Neural crest cell (in vitro differentiated cells): ENCODE results near the gene BCR. TPM values are rescaled to one million over a fixed set of nuclear protein-coding genes. Genes with fewer than 3 reads are reported as not detected.

Experiments
- DNase-seq: peaks from one replicate; pipeline ENCODE4 v3.0.0; 2021; ENCODE audit warnings: low read depth, mixed read lengths, low spot score
- H3K27ac Mint-ChIP-seq: one replicate; pipeline ENCODE4 v1.8.0; 2021; ENCODE audit warnings: mild to moderate bottlenecking, mixed read lengths; ENCODE audit not compliant: unreplicated experiment
- H3K27me3 Mint-ChIP-seq: 2 replicates; pipeline ENCODE4 v1.8.0; 2021; ENCODE audit warnings: low read depth, mild to moderate bottlenecking, mixed read lengths
- H3K36me3 Mint-ChIP-seq: 2 replicates; pipeline ENCODE4 v1.8.0; 2021; ENCODE audit warnings: low read depth, mild to moderate bottlenecking, mixed read lengths
- H3K4me1 Mint-ChIP-seq: 2 replicates; pipeline ENCODE4 v1.8.0; 2021; ENCODE audit warnings: mixed read lengths
- H3K4me3 Mint-ChIP-seq: one replicate; pipeline ENCODE4 v1.8.0; 2021; ENCODE audit warnings: mild to moderate bottlenecking, mixed read lengths
- H3K9me3 Mint-ChIP-seq: 2 replicates; pipeline ENCODE4 v1.8.0; 2021; ENCODE audit warnings: mixed read lengths
- total RNA-seq: library from RNA; stranded (reverse); gene quantifications from 2 replicates; pipeline ENCODE4 v1.2.1, GENCODE V29; 2021
- TF ChIP-seq, protein P1 (sequence below): fragments of 200-600 bp; sonication (generic); conservative IDR thresholded peaks from 2 replicates; pipeline ENCODE4 v1.5.0; 2021; ENCODE audit warnings: antibody characterized with exemption, mild to moderate bottlenecking

BCR gene
- total RNA-seq, 1 donor from 2014 or later, result 54.2 TPM

DNA sequence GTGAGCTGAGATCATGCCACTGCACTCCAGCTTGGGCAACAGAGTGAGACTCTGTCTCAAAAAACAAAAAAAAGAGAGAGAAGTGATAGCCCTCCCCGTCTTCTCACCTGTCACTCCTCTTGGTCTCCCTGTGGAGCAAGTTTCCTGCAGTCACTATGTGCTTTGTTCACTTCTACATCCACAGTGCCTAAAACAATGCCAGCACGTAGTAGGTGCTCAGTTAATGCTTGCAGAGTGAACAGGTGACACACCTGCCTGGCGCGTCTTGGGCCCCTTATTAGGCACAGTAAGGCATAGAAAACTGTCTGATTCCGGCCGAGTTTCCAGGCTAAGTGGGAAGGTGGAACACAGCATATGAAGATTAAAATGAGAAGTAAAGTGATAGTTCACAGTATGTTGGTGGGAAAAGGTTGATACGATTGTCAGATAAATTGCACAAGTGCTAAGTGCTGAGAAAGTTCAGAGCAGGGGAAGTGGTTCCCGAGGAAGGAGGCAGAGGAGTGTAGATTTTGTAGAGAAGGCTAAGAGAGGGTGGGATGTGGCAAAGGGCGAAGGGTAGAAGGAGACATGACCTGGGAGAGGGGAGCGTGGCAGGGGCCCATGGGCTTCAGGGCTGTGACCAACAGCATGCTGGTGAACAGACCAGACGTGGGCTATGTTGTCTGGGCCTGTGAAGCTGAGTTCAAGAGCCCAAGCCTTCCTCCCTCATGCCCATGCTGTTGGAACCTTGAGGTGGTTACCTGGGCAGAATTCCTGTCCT is 41.9 kb downstream of the BCR start:
- no peak overlapping the region for H3K4me3 Mint-ChIP-seq
- H3K4me1 Mint-ChIP-seq, result peaks cover 65% of the 10 kb centered on the region
- TF ChIP-seq, protein P1, sequence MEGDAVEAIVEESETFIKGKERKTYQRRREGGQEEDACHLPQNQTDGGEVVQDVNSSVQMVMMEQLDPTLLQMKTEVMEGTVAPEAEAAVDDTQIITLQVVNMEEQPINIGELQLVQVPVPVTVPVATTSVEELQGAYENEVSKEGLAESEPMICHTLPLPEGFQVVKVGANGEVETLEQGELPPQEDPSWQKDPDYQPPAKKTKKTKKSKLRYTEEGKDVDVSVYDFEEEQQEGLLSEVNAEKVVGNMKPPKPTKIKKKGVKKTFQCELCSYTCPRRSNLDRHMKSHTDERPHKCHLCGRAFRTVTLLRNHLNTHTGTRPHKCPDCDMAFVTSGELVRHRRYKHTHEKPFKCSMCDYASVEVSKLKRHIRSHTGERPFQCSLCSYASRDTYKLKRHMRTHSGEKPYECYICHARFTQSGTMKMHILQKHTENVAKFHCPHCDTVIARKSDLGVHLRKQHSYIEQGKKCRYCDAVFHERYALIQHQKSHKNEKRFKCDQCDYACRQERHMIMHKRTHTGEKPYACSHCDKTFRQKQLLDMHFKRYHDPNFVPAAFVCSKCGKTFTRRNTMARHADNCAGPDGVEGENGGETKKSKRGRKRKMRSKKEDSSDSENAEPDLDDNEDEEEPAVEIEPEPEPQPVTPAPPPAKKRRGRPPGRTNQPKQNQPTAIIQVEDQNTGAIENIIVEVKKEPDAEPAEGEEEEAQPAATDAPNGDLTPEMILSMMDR, result no peak
- peaks cover 1% of the 10 kb centered on the region for H3K36me3 Mint-ChIP-seq
- H3K27ac Mint-ChIP-seq, result peak overlapping the region; percentile 0
- no peaks in the 10 kb centered on the region for H3K27me3 Mint-ChIP-seq
- DNase-seq, result no peak
- peaks cover under 1% of the 10 kb centered on the region for H3K9me3 Mint-ChIP-seq

DNA sequence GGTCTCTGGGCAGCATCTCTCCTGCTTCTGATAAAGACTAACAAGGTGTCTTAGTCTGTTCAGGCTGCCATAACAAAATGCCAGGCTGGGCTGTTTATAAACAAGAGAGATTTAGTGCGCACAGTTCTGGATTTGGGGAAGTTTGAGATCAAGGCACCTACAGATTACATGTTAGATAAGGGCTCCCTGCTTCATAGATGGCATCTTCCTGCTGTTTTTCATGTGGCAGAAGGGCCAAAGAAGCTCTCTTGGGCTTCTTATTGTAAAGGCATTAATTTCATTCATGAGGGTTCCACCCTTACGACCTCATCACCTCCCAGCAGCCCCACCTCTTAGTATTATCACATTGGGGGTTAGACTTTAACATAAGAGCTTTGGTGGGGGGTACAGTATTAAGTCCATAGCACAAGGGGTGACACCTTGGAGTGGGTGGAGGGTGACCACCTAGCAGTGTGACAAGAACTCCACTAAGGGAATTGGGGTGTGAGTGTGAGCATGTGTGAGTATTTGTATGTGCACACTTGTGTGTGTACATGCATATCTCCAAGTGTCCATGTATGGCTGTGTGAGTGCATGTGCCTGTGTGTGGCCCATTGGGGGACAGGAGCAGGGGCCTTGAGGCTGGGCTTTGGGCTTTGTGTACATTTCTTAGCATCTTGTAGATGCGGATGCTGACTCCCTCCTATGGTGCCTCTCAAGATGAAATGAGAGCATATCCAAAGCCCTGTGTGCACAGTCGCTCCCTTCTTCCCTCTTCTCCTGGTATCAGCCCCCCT is 42.7 kb downstream of the BCR start:
- Mint-ChIP-seq H3K36me3 (peaks cover 3% of the 10 kb centered on the region), H3K4me3 (no peak overlapping the region), H3K27me3 (no peaks in the 10 kb centered on the region), H3K4me1 (peaks cover 64% of the 10 kb centered on the region), H3K27ac (no peak overlapping the region), H3K9me3 (peaks cover 3% of the 10 kb centered on the region)
- TF ChIP-seq, protein P1, result no peak
- DNase-seq, result no peak

DNA sequence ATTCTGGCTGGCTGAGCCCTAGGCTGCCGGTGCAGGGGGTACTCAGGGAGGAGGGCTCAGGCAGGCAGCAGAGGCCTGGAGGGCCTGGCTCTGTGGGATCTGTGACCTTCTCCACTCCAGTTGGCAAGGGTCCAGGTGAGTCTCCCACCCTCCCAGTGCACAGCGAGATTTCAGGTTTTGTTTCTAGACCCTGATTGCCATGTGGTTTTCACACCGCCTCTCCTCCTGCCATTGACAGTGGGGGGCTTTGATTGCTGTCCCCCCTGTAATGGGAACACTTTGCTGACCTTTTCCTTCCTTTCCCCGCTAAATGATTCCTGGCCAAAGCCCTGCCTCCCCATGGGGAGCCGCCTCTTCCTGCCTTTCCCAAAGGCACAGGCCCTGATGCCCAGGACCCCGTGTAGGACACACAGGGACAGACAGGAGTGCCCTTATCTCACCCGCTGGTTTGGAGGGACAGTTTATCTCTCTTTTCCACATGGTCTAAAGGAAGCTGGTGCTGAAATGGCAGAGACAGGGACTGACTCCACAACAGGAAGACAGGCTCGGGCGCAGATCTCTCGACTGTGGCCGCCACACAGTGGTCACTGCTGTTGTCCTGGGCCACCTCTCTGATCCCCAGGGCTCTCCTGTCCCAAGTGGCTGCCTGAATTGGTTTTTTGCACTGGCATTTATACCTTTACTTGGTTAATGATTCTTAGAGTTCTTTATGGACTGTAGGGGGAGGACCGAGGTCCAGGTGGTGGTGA is 43.4 kb downstream of the BCR start:
- TF ChIP-seq, protein P1, result no peak
- Mint-ChIP-seq H3K4me1 (peaks cover 56% of the 10 kb centered on the region), H3K4me3 (no peak overlapping the region), H3K9me3 (peaks cover 6% of the 10 kb centered on the region), H3K27me3 (no peaks in the 10 kb centered on the region), H3K27ac (no peak overlapping the region), H3K36me3 (peaks cover 8% of the 10 kb centered on the region)
- no peak for DNase-seq

DNA sequence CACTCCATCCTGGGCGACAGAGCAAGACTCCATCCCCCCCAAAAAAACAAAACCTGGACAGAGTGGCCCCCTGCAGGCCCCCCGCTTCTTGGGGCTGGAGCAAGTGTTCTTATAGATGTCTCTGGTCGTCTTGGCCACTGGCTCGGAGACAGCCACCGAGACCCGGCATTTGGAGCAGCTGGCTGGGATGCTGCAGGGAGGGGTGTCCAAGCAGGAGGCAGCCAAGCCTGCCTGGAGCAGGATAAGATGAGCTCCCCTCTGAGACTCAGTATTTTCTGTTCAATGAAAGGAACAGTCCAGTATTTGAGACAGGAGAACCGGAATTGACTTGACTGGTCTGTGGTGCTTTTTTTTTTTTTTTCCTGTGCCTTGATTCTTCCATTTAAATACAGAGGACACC is 44.5 kb downstream of the BCR start:
- Mint-ChIP-seq H3K36me3 (peaks cover 12% of the 10 kb centered on the region), H3K27me3 (no peaks in the 10 kb centered on the region), H3K9me3 (peaks cover 9% of the 10 kb centered on the region), H3K4me1 (peaks cover 45% of the 10 kb centered on the region), H3K27ac (no peak overlapping the region), H3K4me3 (no peak overlapping the region)
- no peak for DNase-seq
- TF ChIP-seq, protein P1, result no peak

DNA sequence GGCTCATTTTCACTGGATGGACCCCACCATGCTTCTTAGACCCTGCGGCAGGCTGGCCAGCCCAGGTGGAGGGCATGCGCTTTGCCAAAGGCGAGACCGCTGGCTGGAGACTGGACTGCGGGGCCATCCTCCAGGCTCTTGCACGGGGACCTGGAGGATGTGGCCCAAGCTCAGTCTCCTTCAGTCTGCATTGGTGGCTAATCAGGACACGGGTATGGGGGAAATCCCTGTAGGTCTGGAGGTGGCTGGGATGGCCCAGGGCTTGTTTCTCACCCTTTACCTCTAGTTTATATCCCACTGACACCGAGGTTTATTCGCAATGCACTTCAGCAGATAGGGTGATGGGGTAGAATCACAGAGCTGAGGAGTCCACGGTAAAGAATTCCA is 45.0 kb downstream of the BCR start:
- DNase-seq, result no peak
- Mint-ChIP-seq H3K4me3 (no peak overlapping the region), H3K27me3 (no peaks in the 10 kb centered on the region), H3K27ac (no peak overlapping the region), H3K36me3 (peaks cover 15% of the 10 kb centered on the region), H3K4me1 (peaks cover 46% of the 10 kb centered on the region), H3K9me3 (peaks cover 9% of the 10 kb centered on the region)
- TF ChIP-seq, protein P1, result no peak
